ENCODE measurements around the gene ZNF776.

DNA sequence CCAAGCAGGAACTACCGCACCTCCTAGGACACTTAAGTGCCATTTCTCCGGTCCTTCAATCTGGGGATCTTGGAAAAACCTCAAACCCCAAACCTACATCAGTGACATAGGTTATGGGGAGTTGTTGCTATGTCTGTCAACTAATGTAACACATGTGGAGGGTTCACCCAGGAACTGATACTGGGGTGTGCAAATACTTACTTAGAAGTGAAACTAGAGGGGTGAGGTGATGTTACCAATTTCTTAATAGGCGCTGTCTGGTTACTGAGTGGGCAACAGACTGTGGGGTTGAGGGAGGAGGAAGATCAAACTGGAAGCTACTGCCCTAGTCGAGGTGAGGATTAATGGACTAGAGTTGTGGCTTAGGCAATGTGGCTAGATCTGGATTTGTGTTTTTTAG is 24.8 kb downstream of the ZNF776 start:
- TF ChIP-seq POLR2A (IDR thresholded peaks at IDR 0.05) (no peak), CTCF (IDR thresholded peaks at IDR 0.05) (no peak)

All from body of pancreas (tissue), 4 donors.